ENCODE data around the gene RBM15B. TPM values are rescaled to one million over a fixed set of nuclear protein-coding genes. Genes with fewer than 3 reads are reported as not detected.

RBM15B gene
- total and polyA plus RNA-seq, 9 of the 15 experiments (the other 6 are each of a cell fraction or from before 2014, with no cell fraction given): 1.8 to 21.0 (median 10.5) TPM

DNA sequence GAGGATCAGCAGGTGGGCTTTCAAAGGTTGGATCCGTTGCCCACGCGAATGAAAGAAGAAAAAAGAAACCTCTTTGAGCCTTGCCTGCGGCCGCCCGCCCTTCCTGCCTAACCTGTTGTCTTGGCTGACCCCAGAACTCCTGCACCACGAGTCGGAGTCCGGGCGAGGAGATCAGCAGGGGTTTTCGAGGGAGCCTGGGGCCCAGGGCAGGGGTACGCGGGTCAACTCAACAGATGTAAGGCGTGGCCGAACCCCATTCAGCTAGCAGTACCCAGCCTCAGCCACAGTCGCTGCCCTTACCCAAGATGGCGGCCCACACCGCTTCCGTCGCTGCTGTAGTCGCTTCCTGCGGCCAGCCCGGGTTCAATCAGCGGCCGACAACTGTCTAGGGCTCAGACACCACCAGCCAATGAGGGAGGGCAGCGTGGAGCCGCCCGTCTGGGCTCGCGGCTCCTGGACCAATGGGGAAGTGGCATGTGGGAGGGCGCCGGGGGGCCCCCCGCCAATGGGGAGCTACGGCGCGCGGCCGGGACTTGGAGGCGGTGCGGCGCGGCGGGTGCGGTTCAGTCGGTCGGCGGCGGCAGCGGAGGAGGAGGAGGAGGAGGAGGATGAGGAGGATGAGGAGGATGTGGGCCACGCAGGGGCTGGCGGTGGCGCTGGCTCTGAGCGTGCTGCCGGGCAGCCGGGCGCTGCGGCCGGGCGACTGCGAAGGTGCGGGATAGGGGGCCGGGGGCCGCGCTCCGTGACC is 6.2 kb upstream of the RBM15B start, which contains the start of gene MANF (continued):
- TF ChIP-seq ZNF512 (tag; IDR thresholded peaks at IDR 0.05): no peak
- peak in 1 of 2 experiments; percentile 46 for TF ChIP-seq E2F6 (IDR thresholded peaks at IDR 0.05; ENCODE audit: borderline replicate concordance in 1 of 2, extremely low read depth in 1 of 2, insufficient read depth in 1 of 2, insufficient read length in 1 of 2, low read depth in 1 of 2, low read length in 1 of 2, poor library complexity in 1 of 2, severe bottlenecking in 1 of 2)
- no peak for TF ChIP-seq ZNF239 (CRISPR knock-in tag; IDR thresholded peaks at IDR 0.05)
- no peak for TF ChIP-seq NKRF (IDR thresholded peaks at IDR 0.05; ENCODE audit: borderline replicate concordance)
- TF ChIP-seq, protein P1, sequence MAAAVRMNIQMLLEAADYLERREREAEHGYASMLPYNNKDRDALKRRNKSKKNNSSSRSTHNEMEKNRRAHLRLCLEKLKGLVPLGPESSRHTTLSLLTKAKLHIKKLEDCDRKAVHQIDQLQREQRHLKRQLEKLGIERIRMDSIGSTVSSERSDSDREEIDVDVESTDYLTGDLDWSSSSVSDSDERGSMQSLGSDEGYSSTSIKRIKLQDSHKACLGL (CRISPR knock-in tag; IDR thresholded peaks at IDR 0.05; ENCODE audit: borderline replicate concordance, poor library complexity, severe bottlenecking): no peak
- TF ChIP-seq, protein P2, sequence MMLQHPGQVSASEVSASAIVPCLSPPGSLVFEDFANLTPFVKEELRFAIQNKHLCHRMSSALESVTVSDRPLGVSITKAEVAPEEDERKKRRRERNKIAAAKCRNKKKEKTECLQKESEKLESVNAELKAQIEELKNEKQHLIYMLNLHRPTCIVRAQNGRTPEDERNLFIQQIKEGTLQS (IDR thresholded peaks at IDR 0.05): no peak
- TF ChIP-seq, protein P2 (CRISPR knock-in tag; conservative IDR thresholded peaks at IDR 0.05): no peak
- TF ChIP-seq FOXO4 (CRISPR knock-in tag; IDR thresholded peaks at IDR 0.05): no peak
- TF ChIP-seq, protein P3, sequence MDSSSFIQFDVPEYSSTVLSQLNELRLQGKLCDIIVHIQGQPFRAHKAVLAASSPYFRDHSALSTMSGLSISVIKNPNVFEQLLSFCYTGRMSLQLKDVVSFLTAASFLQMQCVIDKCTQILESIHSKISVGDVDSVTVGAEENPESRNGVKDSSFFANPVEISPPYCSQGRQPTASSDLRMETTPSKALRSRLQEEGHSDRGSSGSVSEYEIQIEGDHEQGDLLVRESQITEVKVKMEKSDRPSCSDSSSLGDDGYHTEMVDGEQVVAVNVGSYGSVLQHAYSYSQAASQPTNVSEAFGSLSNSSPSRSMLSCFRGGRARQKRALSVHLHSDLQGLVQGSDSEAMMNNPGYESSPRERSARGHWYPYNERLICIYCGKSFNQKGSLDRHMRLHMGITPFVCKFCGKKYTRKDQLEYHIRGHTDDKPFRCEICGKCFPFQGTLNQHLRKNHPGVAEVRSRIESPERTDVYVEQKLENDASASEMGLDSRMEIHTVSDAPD (CRISPR knock-in tag; IDR thresholded peaks at IDR 0.05): no peak
- TF ChIP-seq IRF1 (CRISPR knock-in tag; IDR thresholded peaks at IDR 0.05; ENCODE audit: borderline replicate concordance): no peak
- TF ChIP-seq SP1 (CRISPR knock-in tag; IDR thresholded peaks at IDR 0.05): peak; percentile 80
- no peak for TF ChIP-seq ZNF444 (CRISPR knock-in tag; IDR thresholded peaks at IDR 0.05)
- TF ChIP-seq MXI1 (IDR thresholded peaks at IDR 0.05; ENCODE audit: low read depth, low read length): peak; percentile 18; the same call in 1 of the 2 replicates
- no peak for TF ChIP-seq MIER1 (IDR thresholded peaks at IDR 0.05; ENCODE audit: low read depth)

Measured in K562 (cell line).